ENCODE measurements around the gene SLX4IP.
A peak's percentile ranks its signal among the peaks of the same experiment; 100 is the strongest.

SLX4IP gene

GRCh38 chr20:10472871-10473270, 37.8 kb downstream of the SLX4IP start:
- H4K20me1 ChIP-seq (ENCODE audit: insufficient read depth), result no peaks in the 10 kb centered on the region
- no peaks in the 10 kb centered on the region for H3K27me3 ChIP-seq (ENCODE audit: insufficient read depth, low read depth)
- H3K79me2 ChIP-seq (ENCODE audit: insufficient read depth, low read depth), result no peaks in the 10 kb centered on the region
- H3K36me3 ChIP-seq (ENCODE audit: insufficient read depth), result no peaks in the 10 kb centered on the region
- no peak overlapping the region for H3K27ac ChIP-seq
- no peak overlapping the region for H3K4me3 ChIP-seq (IDR thresholded peaks at IDR 0.05; ENCODE audit: insufficient read depth, low read depth, low read length)
- no peak overlapping the region for H2AFZ ChIP-seq (ENCODE audit: low read depth)
- peaks cover 31% of the 10 kb centered on the region for H3K4me1 ChIP-seq (ENCODE audit: low read depth, poor library complexity, severe bottlenecking)
- no peak overlapping the region for H3K9ac ChIP-seq
- no peak overlapping the region for H3K4me2 ChIP-seq
- TF ChIP-seq CTCF (conservative IDR thresholded peaks at IDR 0.05; ENCODE audit: low read depth, low read length), result no peak

- Histone ChIP-seq H3K4me3 (IDR thresholded peaks at IDR 0.05; ENCODE audit: insufficient read depth, low read depth, low read length) (no peak overlapping the region), H3K9ac (no peak overlapping the region), H3K79me2 (ENCODE audit: insufficient read depth, low read depth) (no peaks in the 10 kb centered on the region), H3K36me3 (ENCODE audit: insufficient read depth) (no peaks in the 10 kb centered on the region), H3K27me3 (ENCODE audit: insufficient read depth, low read depth) (no peaks in the 10 kb centered on the region), H3K27ac (no peak overlapping the region), H3K4me2 (no peak overlapping the region), H4K20me1 (ENCODE audit: insufficient read depth) (no peaks in the 10 kb centered on the region), H2AFZ (ENCODE audit: low read depth) (no peak overlapping the region), H3K4me1 (ENCODE audit: low read depth, poor library complexity, severe bottlenecking) (peaks cover 18% of the 10 kb centered on the region)
- no peak for TF ChIP-seq CTCF (conservative IDR thresholded peaks at IDR 0.05; ENCODE audit: low read depth, low read length)
These were observed 39.6 kb downstream of the SLX4IP start for GRCh38 chr20:10474606-10475184.

- no peak overlapping the region for H3K27ac ChIP-seq
- H2AFZ ChIP-seq (ENCODE audit: low read depth), result no peak overlapping the region
- H3K4me3 ChIP-seq (IDR thresholded peaks at IDR 0.05; ENCODE audit: insufficient read depth, low read depth, low read length), result no peak overlapping the region
- H3K9ac ChIP-seq, result no peak overlapping the region
- no peaks in the 10 kb centered on the region for H4K20me1 ChIP-seq (ENCODE audit: insufficient read depth)
- no peak overlapping the region for H3K4me2 ChIP-seq
- H3K79me2 ChIP-seq (ENCODE audit: insufficient read depth, low read depth), result no peaks in the 10 kb centered on the region
- no peaks in the 10 kb centered on the region for H3K27me3 ChIP-seq (ENCODE audit: insufficient read depth, low read depth)
- no peak for TF ChIP-seq CTCF (conservative IDR thresholded peaks at IDR 0.05; ENCODE audit: low read depth, low read length)
- H3K4me1 ChIP-seq (ENCODE audit: low read depth, poor library complexity, severe bottlenecking), result peaks cover 18% of the 10 kb centered on the region
- H3K36me3 ChIP-seq (ENCODE audit: insufficient read depth), result no peaks in the 10 kb centered on the region
These were observed 40.1 kb downstream of the SLX4IP start for GRCh38 chr20:10475225-10475624.

GRCh38 chr20:10476319-10476724, 41.2 kb downstream of the SLX4IP start:
- Histone ChIP-seq H3K27ac (peak overlapping the region; percentile 49; the same call in 1 of the 2 replicates), H3K36me3 (ENCODE audit: insufficient read depth) (no peaks in the 10 kb centered on the region), H2AFZ (ENCODE audit: low read depth) (no peak overlapping the region; the same call in 1 of the 2 replicates), H3K4me3 (IDR thresholded peaks at IDR 0.05; ENCODE audit: insufficient read depth, low read depth, low read length) (no peak overlapping the region), H3K4me1 (ENCODE audit: low read depth, poor library complexity, severe bottlenecking) (peaks cover 18% of the 10 kb centered on the region), H3K9ac (peak overlapping the region; percentile 15; the same call in 1 of the 2 replicates), H3K4me2 (peak overlapping the region; percentile 68; the same call in 1 of the 2 replicates), H3K27me3 (ENCODE audit: insufficient read depth, low read depth) (no peaks in the 10 kb centered on the region), H4K20me1 (ENCODE audit: insufficient read depth) (no peaks in the 10 kb centered on the region), H3K79me2 (ENCODE audit: insufficient read depth, low read depth) (no peaks in the 10 kb centered on the region)
- peak; percentile 21; the same call in 1 of the 2 replicates for TF ChIP-seq CTCF (conservative IDR thresholded peaks at IDR 0.05; ENCODE audit: low read depth, low read length)

Measured in KMS-11 (cell line).